ENCODE measurements around the gene RUVBL2. TPM values are rescaled to one million over a fixed set of nuclear protein-coding genes. Genes with fewer than 3 reads are reported as not detected.

RUVBL2 gene
- total and polyA plus RNA-seq, 2 donors (not counting 3 experiments of a cell fraction or from before 2014, with no cell fraction given): 115 to 185 TPM

GRCh38 chr19:48988860-48989259, 4.8 kb upstream of the RUVBL2 start:
- no peak overlapping the region for H2AFZ ChIP-seq (ENCODE audit: low read depth, low read length)
- no peak for DNase-seq (ENCODE audit: low read depth, low spot score)

More at GRCh38 chr19:48988860-48989259, 4.8 kb upstream of the RUVBL2 start:
- TF ChIP-seq MAX (IDR thresholded peaks at IDR 0.05; ENCODE audit: insufficient read depth, insufficient read length) (no peak), POLR2A (IDR thresholded peaks at IDR 0.05; ENCODE audit: low read depth, low read length) (no peak), POLR2AphosphoS5 (IDR thresholded peaks at IDR 0.05; ENCODE audit: insufficient read depth, low read depth, low read length) (no peak), EZH2 (IDR thresholded peaks at IDR 0.05; ENCODE audit: borderline replicate concordance, low read depth, low read length, severe bottlenecking) (no peak), JUN (IDR thresholded peaks at IDR 0.05; ENCODE audit: borderline replicate concordance, insufficient read depth, insufficient read length, low read depth) (no peak), GATA2 (IDR thresholded peaks at IDR 0.05; ENCODE audit: insufficient read depth, insufficient read length, low read depth, low read length) (no peak)
- TF ChIP-seq, protein P1, sequence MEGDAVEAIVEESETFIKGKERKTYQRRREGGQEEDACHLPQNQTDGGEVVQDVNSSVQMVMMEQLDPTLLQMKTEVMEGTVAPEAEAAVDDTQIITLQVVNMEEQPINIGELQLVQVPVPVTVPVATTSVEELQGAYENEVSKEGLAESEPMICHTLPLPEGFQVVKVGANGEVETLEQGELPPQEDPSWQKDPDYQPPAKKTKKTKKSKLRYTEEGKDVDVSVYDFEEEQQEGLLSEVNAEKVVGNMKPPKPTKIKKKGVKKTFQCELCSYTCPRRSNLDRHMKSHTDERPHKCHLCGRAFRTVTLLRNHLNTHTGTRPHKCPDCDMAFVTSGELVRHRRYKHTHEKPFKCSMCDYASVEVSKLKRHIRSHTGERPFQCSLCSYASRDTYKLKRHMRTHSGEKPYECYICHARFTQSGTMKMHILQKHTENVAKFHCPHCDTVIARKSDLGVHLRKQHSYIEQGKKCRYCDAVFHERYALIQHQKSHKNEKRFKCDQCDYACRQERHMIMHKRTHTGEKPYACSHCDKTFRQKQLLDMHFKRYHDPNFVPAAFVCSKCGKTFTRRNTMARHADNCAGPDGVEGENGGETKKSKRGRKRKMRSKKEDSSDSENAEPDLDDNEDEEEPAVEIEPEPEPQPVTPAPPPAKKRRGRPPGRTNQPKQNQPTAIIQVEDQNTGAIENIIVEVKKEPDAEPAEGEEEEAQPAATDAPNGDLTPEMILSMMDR (IDR thresholded peaks at IDR 0.05; ENCODE audit: extremely low read depth in 1 of 2, insufficient read depth in 1 of 2, low read depth in 1 of 2, low read length in 2 of 2): no peak
- no peak overlapping the region for H3K4me2 ChIP-seq (ENCODE audit: insufficient read depth, low read length)
- H3K79me2 ChIP-seq (ENCODE audit: control insufficient read depth, insufficient read depth, low read length): peaks cover 26% of the 10 kb centered on the region
- dilution Hi-C loops (cut with MboI; ENCODE audit: extremely low pct_ligation_motif_present, low sequenced_read_pairs): no loop called here
- ChIA-PET POLR2A (no interaction called here), CTCF (no interaction called here)
- H3K9ac ChIP-seq (replicated peaks; ENCODE audit: extremely low read depth, insufficient read depth, low read length): no peak overlapping the region
- peaks cover 7% of the 10 kb centered on the region for H3K4me1 ChIP-seq (ENCODE audit: control insufficient read depth, extremely low read depth, insufficient read depth, low read length)
- H4K20me1 ChIP-seq (replicated peaks; ENCODE audit: control insufficient read depth, extremely low read depth, insufficient read depth, low read length): no peaks in the 10 kb centered on the region
- intact Hi-C loops (cut with micrococcal nuclease): no loop called here
- no peak overlapping the region for H3K4me3 ChIP-seq (replicated peaks in 1 of 3; ENCODE audit: insufficient read depth in 1 of 3, low read depth in 1 of 3, low read length in 3 of 3)
- no peaks in the 10 kb centered on the region for H3K27me3 ChIP-seq (ENCODE audit: control insufficient read depth in 2 of 2, insufficient read depth in 2 of 2, low read length in 2 of 2)
- no peaks in the 10 kb centered on the region for H3K9me1 ChIP-seq (replicated peaks; ENCODE audit: control insufficient read depth, extremely low read depth, insufficient read depth, low read length)
- no peak overlapping the region for H3K27ac ChIP-seq (ENCODE audit: insufficient read depth, low read depth, low read length)
- no TSS peak for BruUV-seq (replicated peaks)
- peaks cover 0 to 9% of the 10 kb centered on the region in 2 experiments for H3K36me3 ChIP-seq (ENCODE audit: control insufficient read depth in 2 of 2, extremely low read depth in 1 of 2, insufficient read depth in 2 of 2, low read length in 2 of 2)
- FAIRE-seq: no peak
- H3K9me3 ChIP-seq (replicated peaks; ENCODE audit: control insufficient read depth, insufficient read depth, low read length): no peaks in the 10 kb centered on the region
